ENCODE measurements around the gene MED15.
"Not testable (repeated sequence)": the region's sequence is repeated elsewhere in the genome, so short reads cannot be mapped to it uniquely, and the experiment has no call there.

MED15 gene

DNA sequence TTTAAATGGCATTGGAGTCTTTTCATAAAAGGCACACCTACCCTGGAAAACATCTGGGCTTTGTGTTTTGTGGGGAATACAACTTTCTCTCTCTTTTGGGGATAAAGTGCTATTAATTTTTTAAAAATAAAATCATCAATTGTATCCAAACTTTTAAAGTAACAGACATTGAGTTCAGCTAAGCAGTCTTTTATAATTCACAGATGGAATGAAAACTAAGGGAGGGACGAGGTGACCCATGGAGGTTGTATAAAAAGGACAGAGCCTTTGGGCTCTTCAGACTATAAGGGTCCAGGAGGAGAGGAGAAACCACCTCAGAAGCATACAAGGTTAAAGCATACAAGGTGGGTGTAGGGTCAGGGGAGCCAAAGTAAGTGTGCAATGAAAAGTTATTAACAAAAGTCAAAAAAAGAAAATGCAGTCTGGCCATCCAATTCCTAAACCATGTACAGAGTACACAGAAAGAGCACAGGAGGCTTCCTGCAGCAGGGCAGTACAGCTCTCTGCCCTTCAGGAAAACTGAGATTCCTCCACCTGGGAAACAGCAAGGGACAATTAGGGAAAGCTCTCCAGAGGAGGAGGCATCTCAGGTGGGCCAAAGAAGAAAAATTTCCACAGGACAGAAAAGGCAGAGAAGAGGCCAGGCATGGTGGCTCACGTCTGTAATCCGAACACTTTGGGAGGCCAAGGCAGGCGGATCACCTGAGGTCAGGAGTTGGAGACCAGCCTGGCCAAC lies 22.3 kb upstream of the MED15 start:
- DNase-seq, result no peak

DNA sequence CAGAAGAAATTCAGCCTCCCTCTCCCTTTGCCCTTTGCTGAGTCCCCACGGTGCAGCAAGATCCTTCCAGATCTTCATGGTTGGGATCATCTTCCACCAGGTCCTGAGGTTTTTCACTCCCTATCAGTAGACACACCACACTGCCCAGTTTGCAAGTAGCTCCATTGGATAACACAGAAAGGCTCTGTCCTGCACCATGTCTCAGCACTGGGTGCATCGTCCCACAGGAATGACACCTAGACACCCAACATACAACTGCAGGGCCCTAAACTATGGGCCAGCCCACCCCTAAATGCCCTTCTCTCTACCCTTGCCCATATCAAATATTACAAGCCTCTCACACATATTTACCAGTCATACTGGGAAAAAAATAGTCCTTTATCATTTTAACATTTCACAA lies 21.2 kb upstream of the MED15 start:
- DNase-seq, result no peak

DNA sequence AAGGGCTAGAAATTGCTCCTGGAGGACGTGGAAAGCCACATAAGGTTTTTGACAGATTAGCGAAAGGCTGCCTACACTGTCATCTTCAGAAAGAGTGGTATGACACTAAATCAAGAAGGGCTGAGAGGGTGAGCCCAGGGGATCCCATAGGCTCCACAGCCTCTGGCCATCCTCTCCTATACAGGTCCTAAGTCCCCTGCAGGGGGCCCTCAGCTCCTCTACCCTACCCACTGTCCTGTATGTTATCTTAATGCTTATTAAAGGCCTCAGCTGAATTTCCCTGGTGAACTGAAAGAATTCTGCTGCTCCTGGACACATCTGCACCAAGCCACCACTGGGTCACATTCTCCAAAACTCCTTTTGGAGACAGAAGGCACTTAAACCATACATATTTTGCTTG lies 19.7 kb upstream of the MED15 start:
- no peak for DNase-seq

DNA sequence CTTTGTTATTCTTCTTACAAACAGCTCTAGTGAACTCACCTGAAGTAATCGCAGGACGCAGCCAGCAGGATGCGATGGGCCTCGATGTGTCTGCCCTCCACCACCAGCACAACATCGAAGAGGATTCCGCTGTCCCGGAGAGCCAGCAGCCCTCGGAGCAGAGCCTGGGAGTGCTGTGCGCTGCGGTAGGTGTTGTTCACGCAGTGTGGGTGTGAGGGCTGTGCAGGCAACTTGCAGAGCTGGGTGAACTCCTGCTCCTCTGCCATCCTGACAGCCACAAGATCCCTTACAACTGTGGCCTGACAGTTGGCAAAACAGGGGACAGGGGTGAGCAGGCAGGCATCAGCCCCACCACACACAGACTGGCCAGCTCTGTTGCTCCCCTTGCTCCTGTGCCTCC lies 18.5 kb upstream of the MED15 start:
- no peak for DNase-seq

DNA sequence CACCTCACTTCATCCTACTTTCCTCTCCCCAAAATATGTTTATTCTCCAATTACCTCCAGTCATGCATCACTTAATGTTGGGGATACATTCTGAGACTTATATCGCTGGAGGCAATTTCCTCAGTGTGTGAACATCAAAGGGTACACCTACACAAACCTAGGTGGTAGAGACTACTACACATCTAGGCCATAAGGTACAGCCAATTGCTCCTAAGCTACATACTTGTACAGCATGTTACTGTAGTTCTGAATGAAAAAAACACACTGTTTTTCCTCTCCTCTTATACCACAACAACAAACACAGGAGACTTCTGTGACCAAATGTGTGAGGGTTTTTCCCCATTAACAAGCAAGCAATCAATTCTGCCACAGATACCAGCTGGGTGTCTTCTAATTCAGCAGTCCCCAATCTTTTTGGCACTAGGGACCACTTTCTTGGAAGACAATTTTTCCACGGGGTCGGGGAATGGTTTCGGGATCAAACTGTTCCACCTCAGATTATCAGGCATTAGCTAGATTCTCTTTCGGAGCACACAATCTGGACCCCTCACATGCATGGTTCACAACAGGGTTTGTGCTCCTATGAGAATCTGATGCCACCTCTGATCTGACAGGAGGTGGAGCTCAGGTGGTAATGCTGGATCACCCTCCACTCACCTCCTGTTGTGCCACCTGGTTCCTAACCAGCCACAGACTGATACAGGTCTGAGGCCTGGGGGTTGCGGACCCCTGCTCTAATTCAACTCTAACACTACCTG lies 17.0 kb upstream of the MED15 start:
- DNase-seq, result no peak

DNA sequence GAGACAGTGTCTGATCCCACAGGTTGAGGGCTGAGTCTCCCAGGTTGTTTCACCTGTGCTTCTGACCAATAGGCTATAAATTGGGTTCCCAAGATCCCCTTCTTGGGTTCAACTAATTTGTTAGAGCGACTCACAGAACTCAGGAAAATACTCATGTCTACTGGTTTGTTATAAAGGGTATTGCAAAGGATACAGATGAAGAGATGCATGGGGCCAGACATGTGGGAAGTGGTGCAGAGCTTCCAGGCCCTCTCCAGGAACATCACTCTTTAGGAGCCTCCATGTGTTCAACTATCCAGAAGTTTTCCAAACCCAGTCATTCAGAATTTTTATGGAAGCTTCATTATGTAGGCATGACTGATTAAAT lies 16.5 kb upstream of the MED15 start:
- DNase-seq, result no peak

DNA sequence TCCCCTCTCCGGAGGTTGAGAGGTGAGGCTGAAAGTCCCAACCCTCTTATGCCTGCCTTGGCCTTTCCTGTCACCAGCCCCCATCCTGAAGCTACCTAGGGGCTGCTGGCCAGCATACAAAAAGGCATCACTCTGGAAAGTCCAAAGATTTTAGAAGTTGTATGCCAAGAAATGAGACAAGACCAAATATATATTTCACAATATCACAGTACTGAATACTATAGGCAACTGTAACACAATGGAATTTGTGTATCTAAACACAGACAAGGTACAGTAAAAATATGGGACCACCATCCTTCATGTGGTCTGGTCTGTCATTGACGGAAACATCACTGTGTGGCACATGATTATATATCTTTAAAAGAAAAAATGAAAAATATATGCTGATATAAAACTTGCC lies 16.1 kb upstream of the MED15 start:
- no peak for DNase-seq

DNA sequence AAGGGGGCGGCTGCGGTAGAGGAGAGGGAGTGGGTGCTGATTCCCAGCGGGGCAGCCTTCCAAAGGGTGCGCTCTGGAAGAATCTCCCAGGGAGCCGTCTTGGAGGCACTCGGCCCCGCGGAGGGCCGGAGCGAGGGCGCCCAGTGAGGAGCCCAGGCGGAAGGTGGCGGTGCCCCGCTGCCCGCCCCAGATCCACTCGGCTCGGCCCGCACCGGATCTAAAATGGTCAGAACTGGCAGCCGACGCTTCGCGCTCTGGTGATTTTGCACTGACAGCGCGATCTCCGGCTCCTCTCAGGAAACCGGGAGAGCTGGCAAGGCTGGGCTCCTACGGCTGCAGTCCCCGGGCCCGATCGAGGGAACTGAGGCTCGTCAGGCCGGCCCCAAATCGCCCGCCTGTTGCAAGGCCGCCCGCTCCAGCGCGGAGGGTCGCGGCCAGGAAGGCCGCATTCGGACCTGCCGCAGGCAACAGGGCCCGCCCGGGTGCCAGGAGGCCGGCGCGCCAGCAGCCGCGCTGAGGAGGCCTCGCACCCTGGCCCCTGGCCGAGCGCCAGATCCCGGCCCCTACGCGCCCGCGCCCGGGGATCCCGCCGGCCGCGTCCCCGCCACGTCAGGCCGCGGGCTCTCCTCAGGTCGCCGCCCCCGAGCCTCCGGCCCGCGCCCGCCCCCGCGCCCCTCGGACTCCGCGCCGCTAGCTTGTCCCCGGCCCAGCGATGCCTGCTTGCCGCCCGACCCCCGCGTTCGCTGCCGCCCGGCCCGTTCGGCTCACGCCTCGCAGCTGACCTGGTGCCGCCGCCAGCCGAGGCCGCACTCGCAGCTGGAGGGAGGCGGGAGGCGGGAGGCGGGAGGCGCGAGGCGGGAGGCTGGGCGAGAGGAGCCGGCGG lies 12.2 kb upstream of the MED15 start, which contains the start of gene KLHL22:
Gene KLHL22, minus strand, starts transcription at position 818 of the 883 bp plus-strand sequence. CDS start 6,584 bp downstream, outside the sequence.
- peak; percentile 26 for DNase-seq

DNA sequence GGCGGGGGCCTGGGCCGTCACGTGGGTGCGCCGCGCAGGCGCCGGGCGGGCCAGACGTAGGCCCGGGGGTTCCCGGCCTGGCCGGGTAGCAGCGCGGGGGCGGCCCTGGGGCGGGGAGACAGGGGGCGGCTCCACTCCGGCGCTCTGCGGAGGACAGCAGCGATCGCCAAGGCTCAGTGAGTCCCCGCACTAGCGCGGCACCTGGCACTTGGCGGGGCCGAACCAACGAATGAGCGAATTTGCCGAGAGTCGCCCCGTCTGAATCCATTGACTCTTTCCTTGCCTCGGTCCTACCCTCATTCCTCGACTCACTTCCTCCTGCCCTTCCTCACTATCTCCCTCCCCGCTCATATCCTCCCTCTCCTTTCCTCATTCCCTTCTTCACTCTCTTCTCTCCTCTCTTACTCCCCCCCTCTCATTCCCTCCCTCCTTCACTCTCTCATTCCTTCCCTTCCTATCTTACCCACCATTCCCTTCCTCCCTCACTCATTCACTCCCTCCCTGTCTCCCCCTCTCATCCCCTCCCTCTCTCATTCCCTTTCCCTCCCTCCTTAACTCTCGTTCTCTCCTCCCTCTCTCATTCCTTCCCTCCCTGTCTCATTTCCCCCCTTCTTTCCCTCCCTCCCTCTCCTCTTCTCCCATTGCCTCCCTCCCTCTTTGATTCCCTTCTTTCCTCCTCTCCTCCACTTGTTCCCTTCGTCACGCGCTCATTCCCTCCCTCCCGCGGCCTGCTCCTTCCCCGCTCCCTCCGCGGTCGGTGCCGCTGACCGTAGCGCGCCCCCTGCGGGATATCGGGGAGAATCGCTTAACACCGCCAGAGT lies 11.3 kb upstream of the MED15 start:
- DNase-seq, result peak; percentile 94

DNA sequence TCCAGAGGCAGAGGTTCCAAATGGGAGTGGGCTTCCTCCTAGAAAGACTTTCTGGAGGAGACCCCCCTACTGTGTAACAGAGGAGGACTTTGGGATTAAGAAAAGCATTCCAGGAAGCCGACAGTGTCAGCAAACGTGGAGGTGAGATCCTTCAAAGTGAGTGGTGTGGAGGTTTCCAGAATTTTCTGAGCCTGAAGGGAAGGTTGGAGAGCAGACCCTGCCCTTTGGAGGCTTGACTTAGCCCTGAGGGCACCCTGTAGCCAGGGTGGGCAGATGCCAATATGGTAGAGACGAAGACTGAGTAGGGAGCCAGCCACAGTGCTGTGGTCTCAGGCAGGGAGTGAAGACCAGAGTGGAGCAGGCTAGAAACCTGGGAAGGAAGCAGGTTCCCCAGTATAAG lies 10.0 kb upstream of the MED15 start:
- DNase-seq, result no peak

DNA sequence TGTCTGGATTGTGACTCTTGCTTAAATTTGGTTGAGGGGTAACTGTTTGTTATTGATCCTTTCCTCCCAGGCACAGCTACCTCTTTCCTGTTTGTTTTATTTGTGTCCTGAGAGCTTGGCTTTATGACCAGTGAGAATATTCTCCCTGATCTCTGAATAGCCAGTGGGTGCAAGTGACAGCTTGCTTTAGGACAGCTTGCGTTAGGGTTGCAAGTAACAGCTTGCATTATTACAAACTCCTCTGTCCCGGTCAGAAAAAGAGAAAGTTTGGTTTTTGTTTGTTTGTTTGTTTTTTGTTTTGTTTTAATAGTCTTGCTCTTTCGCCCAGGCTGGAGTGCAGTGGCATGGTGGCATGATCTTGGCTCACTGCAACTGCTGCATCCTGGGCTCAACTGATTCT lies 8.5 kb upstream of the MED15 start:
- no peak for DNase-seq

DNA sequence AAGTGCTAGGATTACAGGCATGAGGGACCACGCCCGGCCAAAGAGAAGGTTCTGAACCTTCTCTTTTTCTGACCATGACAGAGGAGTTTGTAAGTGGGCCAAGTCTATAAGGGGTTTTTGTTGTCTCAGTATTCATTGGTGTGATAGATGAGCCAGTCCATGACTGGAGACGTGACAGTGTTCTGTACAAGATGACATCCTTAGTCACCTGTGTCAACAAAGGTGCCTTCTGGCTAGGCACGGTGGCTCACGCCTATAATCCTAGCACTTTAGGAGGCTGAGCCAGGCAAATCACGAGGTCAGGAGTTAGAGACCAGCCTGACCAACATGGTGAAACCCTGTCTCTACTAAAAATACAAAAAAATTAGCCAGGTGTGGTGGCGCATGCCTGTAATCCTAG lies 7.6 kb upstream of the MED15 start:
- DNase-seq, result no peak

DNA sequence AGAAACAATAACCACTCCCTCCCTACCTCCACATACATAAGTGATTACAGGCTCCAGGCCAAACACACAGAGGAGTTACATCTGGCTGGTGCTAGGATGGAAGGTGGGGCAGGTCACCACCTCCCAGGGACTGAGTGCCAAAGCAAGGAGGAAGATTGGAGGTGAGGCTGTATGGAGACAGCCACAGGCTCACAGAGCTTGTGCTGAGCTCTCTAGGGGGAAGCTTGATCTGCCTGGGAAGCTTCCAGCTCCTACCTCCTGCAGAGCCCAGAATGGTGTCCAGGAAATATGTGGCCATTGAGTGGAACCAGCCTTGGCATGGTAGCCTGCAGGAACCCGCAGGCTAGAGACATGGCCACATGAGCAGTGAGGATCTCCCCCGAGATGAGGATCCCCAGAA lies 3.6 kb upstream of the MED15 start:
- DNase-seq, result no peak

DNA sequence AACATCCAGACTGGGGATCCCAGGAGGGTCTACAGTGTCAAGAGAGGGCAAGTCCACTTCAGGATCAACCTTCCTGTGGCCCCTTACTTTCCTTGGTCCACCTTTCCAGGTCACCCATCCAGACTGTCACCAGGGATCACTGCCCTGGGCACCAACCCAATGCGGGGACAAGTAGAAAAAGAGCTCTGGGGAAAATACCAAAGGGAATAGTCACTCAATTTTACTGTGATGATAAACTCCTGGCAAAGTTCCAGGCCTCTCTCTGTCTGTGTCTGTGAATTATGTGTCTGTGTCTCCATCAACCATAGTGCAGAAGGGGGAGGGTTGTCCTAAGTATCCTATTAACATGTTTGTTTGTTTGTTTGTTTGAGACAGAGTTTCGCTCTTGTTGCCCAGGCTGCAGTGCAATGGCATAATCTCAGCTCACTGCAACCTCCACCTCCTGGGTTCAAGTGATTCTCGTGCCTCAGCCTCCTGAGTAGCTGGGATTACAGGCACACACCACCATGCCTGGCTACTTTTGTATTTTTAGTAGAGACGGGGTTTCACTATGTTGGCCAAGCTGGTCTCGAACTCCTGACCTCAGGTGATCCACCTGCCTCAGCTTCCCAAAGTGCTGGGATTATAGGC lies 3.0 kb upstream of the MED15 start:
- not testable (repeated sequence) for DNase-seq

DNA sequence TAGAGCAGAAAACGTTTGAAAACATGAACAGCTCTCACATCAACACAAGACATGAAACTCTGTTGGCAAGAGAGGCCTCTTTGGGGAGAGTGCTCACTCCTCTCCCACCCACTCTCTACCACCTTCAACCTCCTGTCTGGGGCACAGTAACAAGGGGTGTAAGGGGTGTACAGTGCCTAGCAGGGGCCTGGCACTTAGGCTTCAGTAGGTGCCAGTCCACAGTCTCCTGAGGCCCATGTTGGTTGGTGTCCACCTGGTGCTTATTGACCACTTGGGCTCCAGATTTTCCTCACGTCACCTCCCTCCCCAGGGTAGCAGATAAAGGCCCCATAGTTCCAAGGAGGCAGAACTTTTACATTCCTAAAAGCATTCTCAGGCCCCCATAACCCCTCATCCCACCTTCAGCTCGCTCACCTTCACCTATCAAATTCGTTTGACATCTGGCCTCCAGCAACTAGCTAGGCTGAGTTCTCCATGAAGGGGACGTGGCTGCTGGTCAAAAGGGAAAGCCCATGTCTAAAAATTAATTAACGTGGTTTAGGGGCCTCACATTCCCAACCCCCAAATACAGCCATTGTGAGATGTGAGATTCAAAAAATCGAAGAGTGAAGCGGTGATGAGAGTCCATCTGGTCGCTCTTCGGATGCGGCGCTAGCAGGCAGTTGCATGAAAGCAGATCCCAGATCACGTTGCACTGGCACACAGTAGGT lies 712 bp upstream of the MED15 start:
- no peak for DNase-seq

DNA sequence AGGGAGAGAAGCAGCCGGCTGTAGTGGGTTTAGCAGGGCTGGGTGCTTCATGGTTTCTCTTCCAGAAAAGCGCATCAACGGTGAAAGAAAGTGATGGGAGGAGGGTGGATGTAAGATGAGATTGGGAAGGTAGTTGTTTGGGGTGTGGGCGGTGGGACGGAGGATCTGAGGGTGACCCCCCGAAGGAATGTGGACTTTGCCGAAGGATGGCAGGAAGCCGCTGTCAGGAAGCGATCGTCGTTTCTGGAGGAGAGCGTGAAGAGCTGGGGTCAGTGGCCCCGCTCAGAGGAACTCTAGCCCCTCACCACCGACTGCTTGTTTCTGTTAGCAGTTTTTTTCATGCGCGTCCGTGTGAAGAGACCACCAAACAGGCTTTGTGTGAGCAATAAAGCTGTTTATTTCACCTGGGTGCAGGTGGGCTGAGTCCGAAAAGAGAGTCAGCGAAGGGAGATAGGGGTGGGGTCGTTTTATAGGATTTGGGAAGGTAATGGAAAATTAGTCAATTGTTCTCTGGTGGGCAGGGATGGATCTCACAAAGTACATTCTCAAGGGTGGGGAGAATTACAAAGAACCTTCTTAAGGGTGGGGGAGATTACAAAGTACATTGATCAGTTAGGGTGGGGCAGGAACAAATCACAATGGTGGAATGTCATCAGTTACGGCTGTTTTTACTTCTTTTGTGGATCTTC lies 801 bp downstream of the MED15 start:
- not testable (repeated sequence) for DNase-seq

DNA sequence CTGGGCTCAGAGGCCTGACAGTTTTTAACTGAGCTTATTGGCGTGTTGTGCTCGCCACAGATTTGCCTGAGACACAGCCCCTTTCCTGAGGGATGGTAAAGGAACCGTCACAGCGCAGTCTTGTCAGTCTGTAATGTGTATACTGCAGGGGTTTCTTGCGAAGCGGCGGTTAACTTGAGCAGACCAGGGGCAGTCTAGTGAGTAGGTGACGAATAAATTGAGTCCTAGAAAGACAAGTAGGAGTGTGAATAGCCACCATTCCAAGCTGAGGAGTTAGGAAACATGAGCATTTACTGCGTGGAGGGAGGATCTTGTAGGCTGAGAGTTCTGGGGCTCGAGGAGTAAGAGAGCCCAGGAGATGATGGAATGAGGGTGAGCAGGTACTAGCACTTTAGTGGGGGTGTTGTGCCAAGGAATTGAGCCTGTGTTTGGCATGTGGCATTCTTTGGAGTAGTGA lies 1.4 kb downstream of the MED15 start:
- DNase-seq, result no peak

DNA sequence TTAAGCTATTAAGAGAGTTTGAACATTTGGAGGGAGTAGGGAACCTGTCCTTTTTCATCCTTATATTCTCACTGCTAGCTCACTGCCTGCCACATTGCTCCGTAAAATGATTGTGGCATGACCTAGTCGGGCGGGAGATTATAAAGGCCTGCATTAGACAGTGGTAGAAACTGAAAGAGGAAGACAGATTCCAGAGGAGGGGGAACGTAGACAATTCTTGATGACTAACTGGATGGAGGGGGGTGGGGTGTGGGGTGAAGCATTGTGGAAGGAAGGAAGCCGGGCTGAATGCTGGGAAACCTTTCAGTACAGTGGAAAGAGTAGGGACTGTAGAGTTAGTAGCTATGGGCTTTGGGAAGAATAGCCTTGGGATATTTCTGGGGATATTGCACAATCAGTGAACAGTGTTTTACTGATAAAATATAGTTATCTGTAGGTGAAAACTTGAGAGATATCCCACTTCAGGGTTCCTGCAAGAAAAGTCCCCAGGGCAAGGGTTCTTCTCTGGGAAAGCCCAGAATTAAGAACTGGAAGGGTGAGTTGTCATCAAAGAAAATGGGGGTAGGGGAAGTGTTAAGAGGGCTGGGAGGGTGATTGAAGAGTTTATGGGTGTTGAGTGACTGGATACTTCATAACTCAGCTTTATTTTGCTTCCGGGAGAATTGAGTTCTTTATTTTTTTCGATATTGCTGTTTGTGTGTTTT lies 2.1 kb downstream of the MED15 start:
- DNase-seq, result peak; percentile 56

DNA sequence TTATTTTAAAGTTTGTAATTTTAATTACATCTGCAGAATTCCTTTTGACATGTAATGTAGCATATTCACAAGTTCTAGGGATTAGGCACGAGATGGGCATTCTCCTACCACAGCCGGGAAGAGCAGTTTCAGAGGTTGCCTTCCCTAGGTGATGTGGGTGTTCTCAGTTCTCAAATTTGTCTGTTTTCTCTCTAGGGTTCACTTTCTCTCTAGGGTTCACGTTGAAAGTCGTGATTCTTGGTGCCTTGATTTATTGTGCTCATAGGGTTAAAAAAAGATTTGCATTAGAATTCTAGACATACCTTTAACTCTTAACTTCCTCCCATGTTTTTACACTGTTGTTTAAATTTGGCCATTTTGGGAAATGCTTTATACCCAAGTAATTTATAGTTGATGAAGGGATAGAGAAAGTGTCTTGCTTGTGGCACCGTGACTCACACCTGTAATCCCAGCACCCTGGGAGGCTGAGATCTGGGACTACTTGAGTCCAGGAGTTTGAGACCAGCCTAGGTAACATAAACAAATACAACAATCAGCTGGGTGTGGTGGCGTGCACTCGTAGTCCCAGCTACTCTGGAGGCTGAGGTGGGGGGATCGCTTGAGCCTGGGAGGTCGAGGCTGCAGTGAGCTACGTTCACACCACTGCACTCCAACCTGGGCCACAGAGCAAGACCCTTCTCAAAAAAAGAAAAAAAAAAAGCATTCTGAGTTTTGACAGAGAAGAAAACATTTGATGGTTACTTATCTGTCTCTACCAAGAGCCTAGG lies 3.6 kb downstream of the MED15 start:
- DNase-seq, result no peak
